Aorta (tissue), 5 donors: ENCODE measurements around the gene NFIC. TPM values are rescaled to one million over a fixed set of nuclear protein-coding genes. Genes with fewer than 3 reads are reported as not detected.
A peak's percentile ranks its signal among the peaks of the same experiment; 100 is the strongest.
"Not testable (repeated sequence)": the region's sequence is repeated elsewhere in the genome, so short reads cannot be mapped to it uniquely, and the experiment has no call there.

Experiments
- ATAC-seq: fragments of 200-7000 bp; cut with Tn5 transposase; one replicate; pipeline ENCODE4 v1.9.1; 2022; ENCODE audit warnings: moderate library complexity; ENCODE audit not compliant: low FRiP score
- DNase-seq, 2 donors: peaks; one replicate each; pipeline ENCODE4 v3.0.0-alpha.2; 2020
- H3K27ac ChIP-seq, 2 donors: one replicate each; pipeline ENCODE4 v1.5.1; 2013; ENCODE audit warnings: low read length in 2 of 2, mild to moderate bottlenecking in 2 of 2, moderate library complexity in 2 of 2, control low read depth in 1 of 2, inconsistent platforms in 1 of 2, low read depth in 1 of 2
- H3K27me3 ChIP-seq, 2 donors: one replicate each; pipeline ENCODE4 v1.6.1; 2013; ENCODE audit warnings: control low read depth in 1 of 2, low read length in 1 of 2, mild to moderate bottlenecking in 1 of 2, moderate library complexity in 1 of 2; ENCODE audit not compliant: insufficient read depth in 2 of 2, control insufficient read depth in 1 of 2
- H3K36me3 ChIP-seq, 2 donors: one replicate each; pipeline ENCODE4 v1.6.1; 2013; ENCODE audit warnings: control low read depth in 1 of 2, low read length in 1 of 2, mild to moderate bottlenecking in 1 of 2; ENCODE audit not compliant: insufficient read depth in 2 of 2, control insufficient read depth in 1 of 2
- H3K4me1 ChIP-seq, 2 donors: one replicate each; pipeline ENCODE4 v1.6.1; 2013; ENCODE audit warnings: low read length in 2 of 2, control low read depth in 1 of 2, mild to moderate bottlenecking in 1 of 2, moderate library complexity in 1 of 2; ENCODE audit not compliant: insufficient read depth in 2 of 2, control insufficient read depth in 1 of 2
- H3K4me3 ChIP-seq, 2 donors: one replicate each; pipeline ENCODE4 v1.5.1; 2013; ENCODE audit warnings: low read length in 2 of 2, control low read depth in 1 of 2, mild to moderate bottlenecking in 1 of 2
- H3K9me3 ChIP-seq: one replicate; pipeline ENCODE4 v1.6.1; 2013; ENCODE audit warnings: mild to moderate bottlenecking, low read length; ENCODE audit not compliant: control insufficient read depth
- WGBS, 2 donors: extraction: QIAGEN DNeasy Blood & Tissue Kit; methylation state at CpG; one replicate each; pipeline ENCODE4 v1.1.7; 2013; 5-methylcytosine and 5-hydroxymethylcytosine counted together
- intact Hi-C, 2 donors: fragments of 100-400 bp; cut with DNase I; formaldehyde crosslinking; loops; one replicate each; pipeline versions ENCODE4 v1.14.2 to v1.15.0; 2022
- polyA plus RNA-seq, 2 donors: library from polyadenylated mRNA; stranded (reverse); fragments of 200-250 nt; gene quantifications; one replicate each; pipeline ENCODE4 v1.2.3, GENCODE V29; 2013
- total RNA-seq, 2 donors: library from RNA; stranded (reverse); fragmentation: NEBNext Ultra II Directional; extraction: Animal tissue kit (Norgen Biotek cat#: 25700); gene quantifications; one replicate each; pipeline ENCODE4 v1.2.1, GENCODE V29; 2021
- donor health status: healthy with polysubstance abuse.
- donor health status: Bipolar disorder and iron deficiency.
- donor health status: DM: no; HTN: no; CAD: no.
- donor health status: DM: no; HTN: no; CAD: no.
- donor health status: DM: yes; HTN: yes; CAD: no.

NFIC gene
- total and polyA plus RNA-seq, 4 donors = 37.5 to 188 (median 106) TPM

- Histone ChIP-seq H3K9me3 (no peaks in the 10 kb centered on the region), H3K27ac (no peak overlapping the region), H3K36me3 (peaks cover 0 to 5% of the 10 kb centered on the region in 2 donors), H3K27me3 (no peaks in the 10 kb centered on the region), H3K4me3 (no peak overlapping the region), H3K4me1 (no peaks in the 10 kb centered on the region)
- 81 to 88% methylated on average over 15 of the region's 15 CpGs for WGBS, 2 donors
- ATAC-seq = no peak
- intact Hi-C loops = no loop called here
- no peak for DNase-seq
Observed at GRCh38 chr19:3442487-3443071, 76.2 kb downstream of the NFIC start.

- Histone ChIP-seq H3K4me1 (no peaks in the 10 kb centered on the region), H3K9me3 (no peaks in the 10 kb centered on the region), H3K4me3 (no peak overlapping the region), H3K36me3 (peaks cover 0 to 5% of the 10 kb centered on the region in 2 donors), H3K27ac (no peak overlapping the region), H3K27me3 (no peaks in the 10 kb centered on the region)
- DNase-seq = peak; percentile 70 to 81
- 28% methylated on average over 33 of the region's 33 CpGs for WGBS, 2 donors
- peak; percentile 74 for ATAC-seq
- intact Hi-C loops = no loop called here
Observed at GRCh38 chr19:3443840-3444694, 77.7 kb downstream of the NFIC start.

GRCh38 chr19:3444695-3445234, 78.4 kb downstream of the NFIC start:
- Histone ChIP-seq H3K9me3 (no peaks in the 10 kb centered on the region), H3K4me1 (no peaks in the 10 kb centered on the region), H3K27me3 (no peaks in the 10 kb centered on the region), H3K27ac (no peak overlapping the region), H3K4me3 (no peak overlapping the region), H3K36me3 (peaks cover 0 to 5% of the 10 kb centered on the region in 2 donors)
- DNase-seq = no peak
- intact Hi-C loops = no loop called here
- no peak for ATAC-seq
- 50 to 51% methylated on average over 24 of the region's 24 CpGs for WGBS, 2 donors

GRCh38 chr19:3446657-3447056, 80.3 kb downstream of the NFIC start:
- H3K27ac ChIP-seq, intact Hi-C loops, H3K27me3 ChIP-seq, ATAC-seq, H3K4me1 ChIP-seq, DNase-seq, H3K36me3 ChIP-seq, H3K9me3 ChIP-seq, H3K4me3 ChIP-seq: not testable (repeated sequence)
- 91 to 97% methylated on average over 4 of the region's 4 CpGs for WGBS, 2 donors

DNA sequence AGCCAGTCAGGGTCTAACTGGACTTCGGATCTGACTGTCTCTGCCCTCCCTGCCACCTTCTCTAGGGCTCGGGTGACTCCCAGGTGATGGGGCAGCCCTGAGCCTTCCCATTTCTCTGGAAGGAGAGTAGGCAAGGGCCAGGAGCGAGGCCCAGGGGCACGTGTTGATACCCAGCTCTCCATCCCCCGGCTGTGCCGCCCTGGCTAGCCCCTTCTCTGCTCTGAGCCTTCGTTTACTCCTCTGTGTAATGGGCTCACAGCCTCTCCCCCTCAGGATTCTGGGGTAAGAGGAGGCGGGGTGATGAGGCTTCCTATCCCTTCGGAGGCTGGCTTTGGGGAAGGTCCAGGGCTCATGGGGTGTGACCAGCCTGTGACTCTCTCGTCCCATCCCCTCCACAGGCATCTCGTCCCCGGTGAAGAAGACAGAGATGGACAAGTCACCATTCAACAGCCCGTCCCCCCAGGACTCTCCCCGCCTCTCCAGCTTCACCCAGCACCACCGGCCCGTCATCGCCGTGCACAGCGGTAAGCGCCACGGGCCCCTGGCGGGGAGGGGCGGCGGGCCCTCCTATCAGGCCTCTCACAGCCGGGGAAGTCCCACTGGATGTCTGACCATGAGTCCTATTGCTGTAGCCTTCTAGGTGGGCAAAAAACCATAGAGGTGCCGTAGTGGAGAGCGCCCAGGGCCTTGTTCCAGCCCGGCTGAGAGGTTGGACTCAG, 82.4 kb downstream of the NFIC start:
- Histone ChIP-seq H3K4me1 (no peaks in the 10 kb centered on the region), H3K36me3 (peaks cover 0 to 5% of the 10 kb centered on the region in 2 donors), H3K4me3 (no peak overlapping the region), H3K27ac (no peak overlapping the region), H3K27me3 (no peaks in the 10 kb centered on the region), H3K9me3 (no peaks in the 10 kb centered on the region)
- no peak for ATAC-seq
- intact Hi-C loops = no loop called here
- peak in 1 of 2 donors; percentile 70 for DNase-seq
- WGBS, 2 donors = 88 to 91% methylated on average over 28 of the region's 28 CpGs

GRCh38 chr19:3450796-3451411, 84.5 kb downstream of the NFIC start:
- H3K4me1 ChIP-seq = no peaks in the 10 kb centered on the region
- H3K9me3 ChIP-seq = no peaks in the 10 kb centered on the region
- DNase-seq = peak; percentile 93 to 94
- peak overlapping the region in 1 of 2 donors; percentile 50 for H3K27ac ChIP-seq
- H3K27me3 ChIP-seq = no peaks in the 10 kb centered on the region
- intact Hi-C loops = loop anchor here in 1 of 2 donors (1.0 kb wide), 1 partner anchor 8 kb away; no protein-coding TSS in a partner anchor
- H3K4me3 ChIP-seq = no peak overlapping the region
- ATAC-seq = peak; percentile 92
- peaks cover 0 to 1% of the 10 kb centered on the region in 2 donors for H3K36me3 ChIP-seq
- 3 to 5% methylated on average over 12 of the region's 12 CpGs for WGBS, 2 donors

- Histone ChIP-seq H3K4me3 (no peak overlapping the region), H3K27me3 (no peaks in the 10 kb centered on the region), H3K9me3 (no peaks in the 10 kb centered on the region), H3K36me3 (peaks cover 0 to 1% of the 10 kb centered on the region in 2 donors), H3K4me1 (no peaks in the 10 kb centered on the region), H3K27ac (peak overlapping the region; percentile 29 to 33)
- ATAC-seq (no peak), DNase-seq (no peak)
- 43 to 44% methylated on average over 10 of the region's 10 CpGs for WGBS, 2 donors
- intact Hi-C loops = loop anchor here in 1 of 2 donors (1.0 kb wide), 1 partner anchor 8 kb away; no protein-coding TSS in a partner anchor
Observed at GRCh38 chr19:3451451-3451866, 85.1 kb downstream of the NFIC start.
